OCI-LY7 (cell line): ENCODE measurements around the gene TULP4.

Source experiments
- CTCF ChIP-seq: fragments of 200-600 bp; sonication (generic); conservative IDR thresholded peaks from 2 replicates; pipeline ENCODE4 v1.5.1; 2014; ENCODE audit warnings: mild to moderate bottlenecking, antibody characterized with exemption, low read length, moderate library complexity, mixed read lengths
- EZH2phosphoT487 ChIP-seq: fragments of 200-600 bp; sonication (generic); IDR thresholded peaks from 2 replicates; pipeline ENCODE4 v1.6.1; 2018; ENCODE audit warnings: low read depth, borderline replicate concordance, mild to moderate bottlenecking, mixed run types, antibody characterized with exemption, low read length, moderate library complexity, mixed read lengths

- TF ChIP-seq CTCF = no peak
- no peak for TF ChIP-seq EZH2phosphoT487
Observed at GRCh38 chr6:158452191-158452590, 139.9 kb downstream of the TULP4 start.
